Measurements from ENCODE around the gene GRIN3A.

DNA sequence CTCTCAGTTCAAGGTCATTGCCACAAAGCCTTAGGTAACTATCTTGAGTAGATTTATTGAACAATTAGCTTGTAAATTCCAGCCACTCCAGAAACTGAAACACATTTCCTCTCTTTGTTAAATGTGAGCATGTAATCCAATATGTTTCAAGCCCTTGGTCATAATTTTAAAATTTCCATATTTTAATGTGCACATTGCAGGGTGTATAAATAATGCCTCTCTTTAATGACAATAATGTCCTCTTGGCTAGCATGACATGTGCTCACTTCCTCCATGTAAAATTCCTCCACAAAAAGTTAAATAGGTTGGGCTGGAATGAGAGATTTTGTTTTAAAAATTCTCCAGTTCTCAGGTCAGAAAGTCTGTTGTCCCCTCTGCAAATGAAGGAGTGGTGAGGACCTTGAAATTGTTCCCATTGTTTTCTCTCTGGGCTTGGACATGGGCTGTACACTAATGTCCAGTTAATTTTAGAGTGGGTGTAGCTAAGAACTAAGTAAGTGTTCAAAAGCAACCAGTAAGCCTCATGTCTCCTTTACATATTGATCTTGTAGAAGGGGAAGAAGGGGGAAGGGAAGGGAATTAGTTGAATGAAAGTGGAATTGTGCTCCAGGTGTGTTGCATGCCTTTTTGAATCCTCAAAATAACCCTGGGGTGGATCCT lies 146.5 kb downstream of the GRIN3A start:
- TF ChIP-seq POLR2AphosphoS5 (IDR thresholded peaks at IDR 0.05) (no peak), EP300 (IDR thresholded peaks at IDR 0.05) (no peak)
